Mesenchymal stem cell (in vitro differentiated cells and primary cell): ENCODE measurements around the gene CNGB1.

Experiments used
- DNase-seq: peaks from one replicate; pipeline ENCODE4 v3.0.0-alpha.2; 2013
- H2AFZ ChIP-seq: one replicate; pipeline ENCODE4 v1.6.1; 2013; ENCODE audit warnings: low read depth, mild to moderate bottlenecking, control low read depth, inconsistent platforms, low read length, moderate library complexity
- H2AK5ac ChIP-seq: 2 replicates; pipeline ENCODE4 v1.6.1; 2013; ENCODE audit warnings: low read length, moderate library complexity, mild to moderate bottlenecking, inconsistent platforms; ENCODE audit not compliant: severe bottlenecking
- H2BK120ac ChIP-seq: one replicate; pipeline ENCODE4 v1.6.1; 2013; ENCODE audit warnings: low read depth, mild to moderate bottlenecking, inconsistent platforms, low read length, moderate library complexity
- H2BK12ac ChIP-seq, 2 experiments: one replicate each; pipeline ENCODE4 v1.6.1; 2013; ENCODE audit warnings: inconsistent platforms in 2 of 2, low read length in 2 of 2, mild to moderate bottlenecking in 2 of 2, moderate library complexity in 2 of 2, control low read depth in 1 of 2
- H2BK15ac ChIP-seq: one replicate; pipeline ENCODE4 v1.6.1; 2013; ENCODE audit warnings: mild to moderate bottlenecking, low read depth, inconsistent platforms; ENCODE audit not compliant: poor library complexity, severe bottlenecking
- H2BK5ac ChIP-seq: 2 replicates; pipeline ENCODE4 v1.6.1; 2013; ENCODE audit warnings: low read depth, mild to moderate bottlenecking, low read length, control low read depth, inconsistent platforms; ENCODE audit not compliant: poor library complexity, severe bottlenecking
- H3K14ac ChIP-seq, 2 experiments: one replicate each; pipeline ENCODE4 v1.6.1; 2013; ENCODE audit warnings: inconsistent platforms in 2 of 2, low read length in 2 of 2, control low read depth in 1 of 2, mild to moderate bottlenecking in 1 of 2, moderate library complexity in 1 of 2
- H3K18ac ChIP-seq, 2 experiments: one replicate each; pipeline ENCODE4 v1.6.1; 2013; ENCODE audit warnings: inconsistent platforms in 2 of 2, low read length in 2 of 2, control low read depth in 1 of 2, low read depth in 1 of 2, mild to moderate bottlenecking in 1 of 2
- H3K23ac ChIP-seq, 2 experiments: one replicate each; pipeline ENCODE4 v1.6.1; 2013; ENCODE audit warnings: inconsistent platforms in 2 of 2, low read length in 2 of 2, mild to moderate bottlenecking in 2 of 2, moderate library complexity in 2 of 2, control low read depth in 1 of 2
- H3K27ac ChIP-seq: 2 replicates; pipeline ENCODE4 v1.5.1; 2013; ENCODE audit warnings: mild to moderate bottlenecking, moderate library complexity, low read length, control low read depth, inconsistent platforms; ENCODE audit not compliant: poor library complexity, severe bottlenecking
- H3K27me3 ChIP-seq, 2 experiments: 2 replicates each; pipeline versions ENCODE4 v1.6.1 to v1.7.0; 2013; ENCODE audit warnings: low read length in 2 of 2, mild to moderate bottlenecking in 2 of 2, moderate library complexity in 2 of 2, control low read depth in 1 of 2, inconsistent platforms in 1 of 2; ENCODE audit not compliant: control insufficient read depth in 1 of 2, insufficient read depth in 1 of 2
- H3K36me3 ChIP-seq, 2 experiments: 2 replicates each; pipeline versions ENCODE4 v1.6.1 to v1.7.0; 2013; ENCODE audit warnings: low read length in 2 of 2, control low read depth in 1 of 2, inconsistent platforms in 1 of 2, low read depth in 1 of 2, mild to moderate bottlenecking in 1 of 2; ENCODE audit not compliant: insufficient read depth in 2 of 2, control insufficient read depth in 1 of 2
- H3K4ac ChIP-seq, 2 experiments: one replicate each; pipeline ENCODE4 v1.6.1; 2013; ENCODE audit warnings: inconsistent platforms in 2 of 2, low read length in 2 of 2, mild to moderate bottlenecking in 2 of 2, moderate library complexity in 2 of 2, control low read depth in 1 of 2, low read depth in 1 of 2
- H3K4me1 ChIP-seq: 2 replicates; pipeline ENCODE4 v1.6.1; 2013; ENCODE audit warnings: low read depth, low read length, control low read depth; ENCODE audit not compliant: control insufficient read depth, insufficient read depth
- H3K4me2 ChIP-seq: 2 replicates; pipeline ENCODE4 v1.6.1; 2013; ENCODE audit warnings: low read length, mild to moderate bottlenecking, inconsistent platforms; ENCODE audit not compliant: poor library complexity, severe bottlenecking
- H3K4me3 ChIP-seq, 2 experiments: 2 replicates each; pipeline versions ENCODE4 v1.5.1 to v1.7.0; 2013; ENCODE audit warnings: low read length in 2 of 2, mild to moderate bottlenecking in 2 of 2, control low read depth in 1 of 2, low read depth in 1 of 2; ENCODE audit not compliant: insufficient read depth in 1 of 2
- H3K79me1 ChIP-seq: replicated peaks from 2 replicates; pipeline ENCODE4 v1.6.1; 2013; ENCODE audit warnings: mild to moderate bottlenecking, control low read depth, low read length, inconsistent platforms; ENCODE audit not compliant: poor library complexity, severe bottlenecking
- H3K9ac ChIP-seq: 2 replicates; pipeline ENCODE4 v1.7.0; 2013; ENCODE audit warnings: mild to moderate bottlenecking, low read length, moderate library complexity
- H3K9me3 ChIP-seq: 2 replicates; pipeline ENCODE4 v1.7.0; 2013; ENCODE audit warnings: mild to moderate bottlenecking, low read length; ENCODE audit not compliant: control insufficient read depth
- H4K8ac ChIP-seq: one replicate; pipeline ENCODE4 v1.6.1; 2013; ENCODE audit warnings: inconsistent platforms, mild to moderate bottlenecking, low read length, moderate library complexity
- H4K91ac ChIP-seq: one replicate; pipeline ENCODE4 v1.6.1; 2013; ENCODE audit warnings: mild to moderate bottlenecking, low read length, inconsistent platforms
- WGBS: methylation state at CpG from one replicate; pipeline ENCODE4 v1.1.7; 2013; ENCODE audit warnings: mixed read lengths; 5-methylcytosine and 5-hydroxymethylcytosine counted together

Gene CNGB1

DNA sequence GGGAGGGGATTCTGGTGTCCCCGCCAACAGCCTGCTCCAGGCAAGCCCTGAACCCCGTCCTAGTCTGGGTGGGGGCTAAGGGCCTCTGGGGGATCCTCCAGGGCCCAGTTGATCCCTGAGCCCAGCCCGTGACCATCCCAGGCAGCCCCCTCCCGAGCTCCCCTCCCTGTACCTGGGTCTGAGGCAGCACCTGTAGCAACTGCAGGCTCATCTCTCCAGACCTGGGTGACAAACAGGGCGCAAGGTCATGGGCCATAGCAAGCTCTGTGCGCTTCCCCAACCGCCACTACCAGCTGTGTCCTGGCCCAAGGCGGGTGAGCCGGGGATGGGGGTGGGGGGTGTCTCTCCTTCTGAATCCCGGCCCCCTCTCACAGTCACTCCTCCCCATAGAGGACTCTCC, 10.6 kb downstream of the CNGB1 start:
- Histone ChIP-seq H3K9ac (no peak overlapping the region), H3K27me3 (peaks cover 47 to 88% of the 10 kb centered on the region in 2 experiments), H3K36me3 (no peaks in the 10 kb centered on the region), H2BK120ac (no peak overlapping the region), H2BK5ac (no peak overlapping the region), H2AFZ (no peak overlapping the region), H3K18ac (no peak overlapping the region), H3K27ac (no peak overlapping the region), H2BK12ac (no peak overlapping the region), H4K91ac (no peak overlapping the region), H3K9me3 (no peaks in the 10 kb centered on the region), H3K23ac (no peak overlapping the region), H2BK15ac (no peak overlapping the region), H2AK5ac (no peak overlapping the region), H3K4ac (no peak overlapping the region), H3K14ac (no peak overlapping the region), H3K4me2 (no peak overlapping the region), H3K79me1 (no peaks in the 10 kb centered on the region), H3K4me1 (peaks cover 1% of the 10 kb centered on the region), H4K8ac (no peak overlapping the region), H3K4me3 (no peak overlapping the region)
- DNase-seq, result no peak
- WGBS, result 76% methylated on average over 5 of the region's 10 CpGs

DNA sequence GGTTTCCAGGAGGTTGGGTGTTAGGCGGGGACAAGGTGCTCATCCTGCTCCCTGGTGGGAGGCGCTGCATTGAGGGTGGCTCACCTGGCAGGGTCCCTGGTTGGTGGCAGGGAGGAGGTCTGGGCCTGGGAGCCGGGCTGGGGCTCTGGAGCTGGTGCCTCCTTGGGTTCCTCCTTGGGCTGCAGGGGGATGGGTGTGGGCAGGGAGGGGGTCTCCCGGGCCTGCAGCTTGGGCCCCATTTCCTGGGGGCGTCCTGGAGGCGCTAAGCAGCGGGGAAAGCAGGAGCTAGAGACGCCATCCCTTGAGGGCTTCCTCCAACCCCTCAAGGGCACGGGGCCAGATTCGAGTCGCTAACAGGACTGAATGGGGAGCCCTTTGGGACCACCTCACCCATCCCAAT, 11.1 kb downstream of the CNGB1 start:
- no peak for DNase-seq
- Histone ChIP-seq H2BK120ac (no peak overlapping the region), H3K27ac (no peak overlapping the region), H2AFZ (no peak overlapping the region), H3K9ac (no peak overlapping the region), H3K36me3 (no peaks in the 10 kb centered on the region), H3K4me2 (no peak overlapping the region), H3K14ac (no peak overlapping the region), H3K4me1 (peaks cover 1% of the 10 kb centered on the region), H3K4ac (no peak overlapping the region), H4K91ac (no peak overlapping the region), H3K79me1 (no peaks in the 10 kb centered on the region), H3K23ac (no peak overlapping the region), H2BK12ac (no peak overlapping the region), H2BK5ac (no peak overlapping the region), H2BK15ac (no peak overlapping the region), H3K27me3 (peaks cover 52 to 92% of the 10 kb centered on the region in 2 experiments), H2AK5ac (no peak overlapping the region), H3K4me3 (no peak overlapping the region), H3K9me3 (no peaks in the 10 kb centered on the region), H3K18ac (no peak overlapping the region), H4K8ac (no peak overlapping the region)
- 80% methylated on average over 10 of the region's 11 CpGs for WGBS

GRCh38 chr16:57959121-57959520, 11.8 kb downstream of the CNGB1 start:
- H3K14ac ChIP-seq, result no peak overlapping the region
- H3K4me2 ChIP-seq, result no peak overlapping the region
- DNase-seq, result no peak
- H3K36me3 ChIP-seq, result no peaks in the 10 kb centered on the region
- WGBS, result 86% methylated on average over 8 of the region's 8 CpGs
- no peak overlapping the region for H3K9ac ChIP-seq
- no peak overlapping the region for H3K27ac ChIP-seq
- no peak overlapping the region for H2AK5ac ChIP-seq
- H2BK12ac ChIP-seq, result no peak overlapping the region
- no peak overlapping the region for H3K23ac ChIP-seq
- H2AFZ ChIP-seq, result no peak overlapping the region
- H3K4me3 ChIP-seq, result no peak overlapping the region
- no peak overlapping the region for H2BK120ac ChIP-seq
- H3K4ac ChIP-seq, result no peak overlapping the region
- H4K8ac ChIP-seq, result no peak overlapping the region
- H3K4me1 ChIP-seq, result peaks cover 1% of the 10 kb centered on the region
- H4K91ac ChIP-seq, result no peak overlapping the region
- no peak overlapping the region for H3K18ac ChIP-seq
- no peaks in the 10 kb centered on the region for H3K9me3 ChIP-seq
- no peaks in the 10 kb centered on the region for H3K79me1 ChIP-seq
- no peak overlapping the region for H2BK15ac ChIP-seq
- H3K27me3 ChIP-seq, result peaks cover 53 to 92% of the 10 kb centered on the region in 2 experiments
- H2BK5ac ChIP-seq, result no peak overlapping the region

DNA sequence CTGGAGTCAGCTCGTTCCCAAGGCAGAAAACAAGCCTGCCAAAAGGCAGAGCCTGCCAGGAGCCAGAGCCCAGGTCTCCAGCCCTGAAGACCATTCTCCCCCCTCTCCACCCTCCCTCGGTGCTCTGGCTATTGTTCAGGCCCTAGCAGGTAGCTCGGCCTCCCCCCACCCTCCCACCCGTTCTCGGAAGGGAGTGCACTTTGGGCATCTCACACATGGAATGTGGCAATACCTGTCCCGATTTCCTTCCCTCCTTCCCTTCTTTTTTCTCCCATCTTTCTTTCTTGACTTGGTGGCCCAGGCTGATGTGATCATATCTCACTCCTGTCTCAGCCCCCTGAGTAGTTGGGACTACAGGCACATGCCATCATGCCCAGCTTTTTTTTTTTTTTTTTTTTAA, 12.4 kb downstream of the CNGB1 start:
- Histone ChIP-seq H2BK12ac (no peak overlapping the region), H3K9ac (no peak overlapping the region), H3K4me3 (no peak overlapping the region), H2AFZ (no peak overlapping the region), H2BK5ac (no peak overlapping the region), H3K4me1 (peaks cover 1% of the 10 kb centered on the region), H3K27me3 (peaks cover 48 to 92% of the 10 kb centered on the region in 2 experiments), H2AK5ac (no peak overlapping the region), H3K23ac (no peak overlapping the region), H3K18ac (no peak overlapping the region), H3K79me1 (no peaks in the 10 kb centered on the region), H2BK120ac (no peak overlapping the region), H3K4me2 (no peak overlapping the region), H3K27ac (no peak overlapping the region), H2BK15ac (no peak overlapping the region), H3K9me3 (no peaks in the 10 kb centered on the region), H4K8ac (no peak overlapping the region), H3K4ac (no peak overlapping the region), H4K91ac (no peak overlapping the region), H3K36me3 (no peaks in the 10 kb centered on the region), H3K14ac (no peak overlapping the region)
- no peak for DNase-seq
- WGBS, result 69% methylated on average over 6 of the region's 6 CpGs
